Femur (tissue), 1 donor: Measurements from ENCODE around the gene SNAPC2.
"Not testable (repeated sequence)": the region's sequence is repeated elsewhere in the genome, so short reads cannot be mapped to it uniquely, and the experiment has no call there.

Source experiments
- DNase-seq: peaks from one replicate; pipeline ENCODE4 v3.0.0-alpha.2; 2017

Gene SNAPC2

DNA sequence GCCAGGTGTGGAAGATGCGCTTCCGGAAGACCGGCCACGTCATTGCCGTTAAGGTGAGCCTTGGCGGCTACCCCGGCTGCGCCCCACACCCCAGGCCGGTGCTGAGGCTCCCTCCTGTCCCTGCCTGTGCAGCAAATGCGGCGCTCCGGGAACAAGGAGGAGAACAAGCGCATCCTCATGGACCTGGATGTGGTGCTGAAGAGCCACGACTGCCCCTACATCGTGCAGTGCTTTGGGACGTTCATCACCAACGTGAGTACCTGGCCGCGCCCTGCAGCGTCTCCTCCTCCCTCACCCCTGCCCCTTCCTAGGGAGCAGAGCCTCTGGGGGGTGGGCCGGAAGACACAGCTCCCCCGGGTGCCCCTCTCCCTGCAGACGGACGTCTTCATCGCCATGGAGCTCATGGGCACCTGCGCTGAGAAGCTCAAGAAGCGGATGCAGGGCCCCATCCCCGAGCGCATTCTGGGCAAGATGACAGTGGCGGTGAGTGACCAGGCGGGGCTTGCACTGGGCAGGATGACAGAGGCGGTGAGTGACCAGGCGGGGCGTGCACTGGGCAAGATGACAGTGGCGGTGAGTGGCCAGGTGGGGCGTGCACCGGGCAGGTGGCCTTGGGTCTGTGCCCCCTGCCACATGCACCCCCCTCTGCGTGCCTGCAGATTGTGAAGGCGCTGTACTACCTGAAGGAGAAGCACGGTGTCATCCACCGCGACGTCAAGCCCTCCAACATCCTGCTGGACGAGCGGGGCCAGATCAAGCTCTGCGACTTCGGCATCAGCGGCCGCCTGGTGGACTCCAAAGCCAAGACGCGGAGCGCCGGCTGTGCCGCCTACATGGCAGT is 9.6 kb upstream of the SNAPC2 start:
- DNase-seq, result no peak

GRCh38 chr19:7911508-7912143 is 8.5 kb upstream of the SNAPC2 start:
- no peak for DNase-seq

- DNase-seq, result no peak
Measured at GRCh38 chr19:7912144-7912696, 7.9 kb upstream of the SNAPC2 start.

- DNase-seq, result no peak
Measured at GRCh38 chr19:7912697-7913564, 7.2 kb upstream of the SNAPC2 start.

GRCh38 chr19:7913652-7914051 is 6.5 kb upstream of the SNAPC2 start:
- no peak for DNase-seq

DNA sequence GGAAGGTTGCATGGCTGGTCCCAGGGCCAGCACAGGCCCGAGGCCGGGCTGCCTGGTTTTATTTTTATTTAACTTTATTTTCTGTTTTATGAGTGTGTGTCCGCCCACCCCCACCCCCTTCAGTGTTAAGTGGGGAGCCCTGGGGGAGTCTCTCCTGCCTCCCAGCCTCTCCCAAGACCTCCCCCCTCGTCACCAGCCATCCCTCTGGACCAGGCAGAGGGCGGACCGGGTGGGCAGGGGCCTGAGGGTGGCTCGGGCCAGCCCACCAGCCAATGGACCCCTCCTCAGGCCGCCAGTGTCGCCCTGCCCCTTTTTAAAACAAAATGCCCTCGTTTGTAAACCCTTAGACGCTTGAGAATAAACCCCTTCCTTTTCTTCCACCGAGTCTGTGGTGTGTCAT is 6.0 kb upstream of the SNAPC2 start:
- DNase-seq, result no peak

DNA sequence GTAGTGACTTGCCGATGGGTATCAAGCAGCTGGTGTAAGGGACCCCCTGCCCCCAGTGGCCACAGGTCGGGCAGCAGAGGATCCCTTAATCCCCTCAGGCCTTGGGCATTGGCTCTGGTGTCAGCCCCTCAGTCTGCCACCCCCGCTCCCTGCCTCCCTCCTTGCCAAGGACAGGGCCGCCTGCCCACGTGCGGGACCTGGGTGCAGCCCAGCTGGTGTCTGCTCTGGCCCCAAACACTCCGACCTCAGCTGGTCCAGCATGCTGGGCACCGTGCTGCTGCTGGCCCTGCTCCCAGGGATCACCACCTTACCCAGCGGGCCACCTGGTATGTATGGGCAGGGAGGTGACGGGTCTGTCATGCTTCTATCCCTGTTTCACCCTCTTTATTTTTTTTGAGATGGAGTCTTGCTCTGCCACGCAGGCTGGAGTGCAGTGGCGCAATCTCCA is 5.5 kb upstream of the SNAPC2 start, which contains the start of gene TGFBR3L:
TSS of gene TGFBR3L (plus strand) at position 233 of the 448 bp plus-strand sequence.
- DNase-seq, result no peak

DNA sequence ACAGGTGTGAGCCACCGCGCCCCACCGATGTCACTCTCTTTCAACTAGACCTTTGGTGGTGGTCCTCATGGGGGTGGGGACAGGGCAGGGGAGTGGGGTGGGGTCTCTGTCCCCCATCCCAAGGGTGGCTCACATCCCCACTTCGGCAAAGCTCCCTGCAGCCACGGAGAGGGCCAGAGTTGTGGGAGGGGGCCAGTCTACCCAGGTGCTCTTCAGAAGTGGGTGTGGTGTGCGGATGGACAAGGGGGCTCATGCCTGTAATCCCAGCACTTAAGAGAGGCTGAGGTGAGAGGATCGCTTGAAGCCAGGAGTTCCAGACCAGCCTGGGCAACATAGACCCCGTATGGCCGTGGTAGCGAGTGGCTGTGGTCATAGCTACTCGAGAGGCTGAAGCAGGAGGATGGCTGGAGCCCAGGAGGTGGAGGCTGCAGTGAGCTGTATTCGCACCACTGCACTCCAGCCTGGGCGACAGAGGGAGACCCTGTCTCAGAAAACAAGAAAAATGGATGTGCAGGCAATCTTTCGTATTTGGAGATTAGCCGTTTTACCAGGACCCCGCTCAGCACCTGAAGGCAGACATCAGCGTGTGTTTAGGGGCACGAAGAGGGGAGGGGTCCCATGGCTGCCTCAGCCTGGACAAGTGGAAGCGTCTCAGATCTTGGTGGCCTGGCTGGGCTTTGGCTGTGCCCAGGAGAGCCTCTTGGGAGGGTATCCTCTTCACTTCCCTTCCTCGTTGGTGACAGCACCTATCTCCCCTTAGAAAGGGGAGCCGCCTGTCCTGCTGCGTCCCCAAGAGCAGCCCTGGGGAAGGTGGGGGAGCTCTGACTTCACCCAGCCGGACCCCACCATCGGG is 4.7 kb upstream of the SNAPC2 start:
- no peak for DNase-seq

GRCh38 chr19:7916103-7916954 is 3.8 kb upstream of the SNAPC2 start:
- no peak for DNase-seq

- no peak for DNase-seq
Measured at GRCh38 chr19:7916955-7917266, 3.2 kb upstream of the SNAPC2 start.

DNA sequence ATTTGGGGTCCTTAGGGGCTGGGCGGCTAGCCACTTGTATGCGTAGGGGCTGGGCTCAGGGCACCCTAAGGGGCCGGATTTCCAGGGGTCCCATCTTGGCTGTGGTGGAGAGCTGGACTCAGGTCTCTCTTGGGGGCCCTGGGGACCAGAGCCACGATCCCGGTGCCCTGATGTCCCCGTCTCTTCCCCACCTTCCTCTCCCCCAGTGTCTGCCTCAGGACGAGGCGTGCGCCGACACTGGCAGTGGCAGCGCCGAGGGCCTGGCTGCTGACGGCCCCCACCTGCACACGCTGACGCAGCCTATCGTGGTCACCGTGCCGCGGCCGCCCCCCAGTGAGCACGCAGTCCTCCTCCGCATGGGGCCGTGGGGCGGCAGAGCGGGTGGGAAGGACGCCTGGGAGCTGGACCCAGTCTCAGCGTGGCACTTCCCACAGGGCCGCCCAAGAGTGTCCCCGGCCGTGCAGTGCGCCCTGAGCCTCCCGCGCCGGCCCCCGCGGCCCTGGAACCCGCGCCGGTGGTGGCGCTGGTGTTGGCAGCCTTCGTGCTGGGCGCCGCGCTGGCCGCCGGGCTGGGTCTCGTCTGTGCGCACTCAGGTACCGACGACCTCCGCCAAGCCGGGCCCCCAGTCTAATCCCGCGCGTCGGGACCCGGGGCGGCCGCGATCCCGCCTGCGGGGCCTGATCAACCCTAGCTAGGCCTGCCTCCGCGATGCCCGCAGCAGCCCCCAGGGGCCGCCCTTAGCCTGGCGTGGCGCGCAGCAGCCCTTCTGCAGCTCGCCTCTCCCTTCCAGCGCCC is 2.7 kb upstream of the SNAPC2 start:
- no peak for DNase-seq

DNA sequence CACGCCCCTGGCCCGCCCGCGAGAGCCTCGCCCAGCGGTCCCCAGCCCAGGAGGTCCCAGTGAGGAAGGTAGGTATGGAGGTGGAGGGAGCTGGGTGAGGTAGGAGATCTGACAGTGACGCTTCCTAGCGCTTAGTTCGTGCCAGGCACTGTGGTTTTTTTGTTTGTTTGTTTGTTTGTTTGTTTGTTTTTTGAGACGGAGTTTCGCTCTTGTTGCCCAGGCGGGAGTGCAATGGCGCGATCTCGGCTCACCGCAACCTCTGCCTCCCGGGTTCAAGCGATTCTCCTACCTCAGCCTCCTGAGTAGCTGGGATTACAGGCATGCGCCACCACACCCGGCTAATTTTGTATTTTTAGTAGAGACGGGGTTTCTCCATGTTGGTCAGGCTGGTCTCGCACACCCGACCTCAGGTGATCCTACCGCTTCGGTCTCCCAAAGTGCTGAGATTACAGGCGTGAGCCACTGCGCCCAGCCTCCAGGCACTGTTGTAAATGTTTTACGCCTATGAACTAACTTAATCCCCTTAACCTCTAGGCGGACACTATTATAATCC is 2.0 kb upstream of the SNAPC2 start:
- DNase-seq, result not testable (repeated sequence)

- DNase-seq, result peak; percentile 36
Measured at GRCh38 chr19:7918615-7919421, 1.3 kb upstream of the SNAPC2 start.

DNA sequence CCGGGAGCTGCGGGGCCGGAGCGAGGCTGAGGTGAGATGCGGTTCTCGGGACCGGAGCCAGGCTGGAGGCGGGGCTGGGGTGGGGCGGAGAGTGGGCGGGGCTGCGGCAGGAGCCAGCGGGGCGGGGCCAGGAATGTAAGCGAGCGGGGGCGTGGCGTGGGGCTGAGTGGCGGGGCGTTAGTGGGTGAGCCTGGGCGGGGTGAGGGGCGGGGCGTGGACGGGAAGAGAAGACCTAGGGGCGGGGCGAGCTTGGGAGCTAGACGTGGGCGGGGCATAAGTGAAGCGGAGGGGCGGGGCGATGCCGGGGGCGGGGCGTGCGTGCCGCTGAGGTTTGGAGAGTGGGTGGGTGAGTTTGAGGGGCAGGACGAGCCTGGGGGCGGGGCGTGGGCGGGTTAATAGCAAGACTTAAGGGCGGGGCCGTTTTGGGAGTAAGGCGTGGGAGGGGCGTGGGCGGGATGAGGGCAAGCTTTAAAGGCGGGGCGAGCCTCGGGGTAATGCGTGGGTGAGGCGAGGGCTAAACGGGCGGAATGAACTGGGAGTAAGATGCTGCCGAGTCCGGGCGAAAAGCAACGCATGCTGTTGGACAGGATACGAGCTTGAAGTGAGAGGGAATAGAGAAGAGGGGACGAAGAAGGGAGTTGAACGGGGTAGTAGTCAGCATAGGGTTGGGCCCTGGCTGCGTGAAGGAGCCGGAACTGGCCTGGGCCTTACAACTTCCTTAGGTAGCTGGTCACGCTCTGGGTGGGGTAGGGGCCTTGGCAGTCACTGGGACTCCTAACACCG is 572 bp downstream of the SNAPC2 start:
- DNase-seq, result peak; percentile 99

DNA sequence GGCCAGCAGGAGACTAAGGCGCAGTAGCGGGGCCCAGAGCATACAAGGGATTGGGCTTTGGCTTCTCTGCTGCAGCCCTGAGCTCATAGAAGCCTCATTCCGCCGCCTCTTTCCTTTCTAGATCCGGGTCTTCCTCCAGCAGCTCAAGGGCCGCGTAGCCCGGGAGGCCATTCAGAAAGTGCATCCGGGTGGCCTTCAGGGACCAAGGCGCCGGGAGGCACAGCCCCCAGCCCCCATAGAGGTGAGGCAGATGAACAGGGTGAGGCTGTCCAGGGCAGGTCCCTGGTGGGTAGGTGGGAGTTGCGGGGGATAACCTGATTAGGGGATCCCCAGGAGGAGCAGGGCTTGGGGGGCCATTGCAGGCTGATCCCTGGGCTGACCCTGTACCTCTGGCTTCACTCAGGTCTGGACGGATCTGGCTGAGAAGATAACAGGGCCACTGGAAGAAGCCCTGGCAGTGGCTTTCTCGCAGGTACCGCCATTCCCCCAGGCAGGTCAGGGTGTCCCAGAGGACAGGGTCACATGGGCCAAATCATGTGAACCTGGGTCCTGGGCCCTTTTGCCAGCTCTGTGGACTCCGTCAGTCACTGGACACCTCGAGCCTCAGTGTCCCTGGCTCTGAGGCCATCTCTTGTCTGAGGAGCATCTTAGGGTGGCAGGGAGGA is 1.3 kb downstream of the SNAPC2 start:
- no peak for DNase-seq

DNA sequence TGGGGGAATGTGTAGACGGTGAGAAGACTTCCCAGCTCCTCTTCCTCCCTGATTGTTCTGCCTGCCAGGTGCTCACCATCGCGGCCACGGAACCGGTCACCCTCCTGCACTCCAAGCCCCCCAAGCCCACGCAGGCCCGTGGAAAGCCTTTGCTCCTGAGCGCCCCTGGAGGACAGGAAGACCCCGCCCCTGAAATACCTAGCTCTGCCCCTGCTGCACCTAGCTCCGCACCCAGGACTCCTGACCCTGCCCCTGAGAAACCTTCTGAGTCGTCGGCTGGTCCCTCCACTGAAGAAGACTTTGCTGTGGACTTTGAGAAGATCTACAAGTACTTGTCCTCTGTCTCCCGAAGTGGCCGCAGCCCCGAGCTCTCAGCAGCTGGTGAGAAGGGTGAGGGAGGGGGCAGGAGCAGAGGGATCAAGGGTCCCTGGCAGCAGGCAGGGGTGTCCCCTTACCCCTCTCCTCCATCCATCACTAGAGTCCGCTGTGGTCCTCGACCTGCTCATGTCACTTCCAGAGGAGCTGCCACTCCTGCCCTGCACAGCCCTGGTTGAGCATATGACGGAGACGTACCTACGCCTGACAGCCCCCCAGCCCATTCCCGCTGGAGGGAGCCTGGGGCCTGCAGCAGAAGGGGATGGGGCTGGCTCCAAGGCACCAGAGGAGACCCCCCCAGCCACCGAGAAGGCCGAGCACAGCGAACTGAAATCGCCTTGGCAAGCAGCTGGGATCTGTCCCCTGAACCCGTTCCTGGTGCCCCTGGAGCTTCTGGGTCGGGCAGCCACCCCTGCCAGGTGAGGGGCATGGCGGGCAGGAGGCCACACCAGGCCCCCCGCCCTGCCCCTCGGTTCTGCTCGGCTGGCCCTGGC is 2.1 kb downstream of the SNAPC2 start:
- DNase-seq, result no peak

GRCh38 chr19:7922836-7923195 is 2.7 kb downstream of the SNAPC2 start:
- no peak for DNase-seq
